K562 treated with DMSO at 1 percent for 48 hours (cell line): ENCODE results near the gene TEX10. TPM values are rescaled to one million over a fixed set of nuclear protein-coding genes. Genes with fewer than 3 reads are reported as not detected.

Source experiments
- total RNA-seq: library from RNA; unstranded; fragments of 300-600 nt; gene quantifications from 2 replicates; pipeline ENCODE4 v1.2.3, GENCODE V29; 2022; ENCODE audit warnings: low replicate concordance; ENCODE audit errors: extremely low read depth

The TEX10 gene
- not detected in 2 replicates for total RNA-seq

DNA sequence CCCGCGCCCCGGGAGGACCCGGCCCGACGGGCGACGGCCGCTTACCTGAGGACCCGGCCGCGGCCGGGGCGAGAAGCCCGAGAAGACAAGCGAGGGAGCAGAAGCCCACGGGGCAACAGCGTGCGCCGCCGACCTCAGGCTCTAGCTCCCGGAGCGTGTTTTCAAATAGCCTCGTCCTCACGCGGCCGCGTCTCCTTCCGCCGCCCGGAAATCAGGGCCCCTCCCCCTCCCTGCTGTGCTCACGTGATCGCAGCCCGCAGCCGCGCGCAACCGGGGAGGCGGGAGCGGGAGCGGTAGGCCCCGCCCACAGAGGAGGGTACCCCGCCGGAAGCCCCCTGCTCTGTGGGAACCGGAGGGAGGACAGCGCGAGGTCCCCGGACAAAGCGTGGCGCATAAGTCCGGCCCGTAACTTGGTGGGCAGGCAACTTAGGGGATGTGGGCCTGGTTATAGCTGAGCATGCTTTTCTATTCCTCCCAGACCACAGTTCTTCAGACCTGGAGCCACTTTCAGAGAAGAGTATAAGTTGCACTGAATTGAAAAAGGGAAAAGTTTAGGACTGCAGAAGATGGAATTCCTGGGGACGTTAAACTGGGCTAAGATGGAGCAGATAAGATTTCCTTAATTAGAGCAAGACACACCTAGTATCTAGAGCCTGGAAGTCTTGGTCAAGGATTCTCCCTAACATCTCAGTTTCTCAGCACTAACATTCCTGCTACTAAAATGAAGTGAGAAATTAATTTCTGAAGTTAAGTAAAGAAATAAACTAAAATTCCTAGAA is at the start of gene TEX10:
Gene TEX10, minus strand, starts transcription at position 216 of the 779 bp plus-strand sequence. CDS start 3,579 bp downstream, outside the sequence.

Other genes starting within 250 kb of the TEX10 start
- not detected in 2 replicates for gene MSANTD3, start 74.2 kb upstream of the TEX10 start, total RNA-seq
- not detected in 2 replicates for gene TMEFF1, start 120.2 kb upstream of the TEX10 start, total RNA-seq
- not detected in 2 replicates for gene CAVIN4, start 225.1 kb upstream of the TEX10 start, total RNA-seq